Peyer's patch (tissue), 4 donors: ENCODE measurements around the gene CIPC. TPM values are rescaled to one million over a fixed set of nuclear protein-coding genes. Genes with fewer than 3 reads are reported as not detected.

Source experiments
- DNase-seq, 3 donors: peaks; one replicate each; pipeline ENCODE4 v3.0.0-alpha.2; 2017 to 2019
- H3K27ac ChIP-seq, 4 donors: fragments of 200-600 bp; sonication (generic); one replicate each; pipeline ENCODE4 v1.5.1; 2016 to 2019
- H3K27me3 ChIP-seq, 2 donors: fragments of 200-600 bp; sonication (generic); one replicate each; pipeline ENCODE4 v1.5.1; 2019
- H3K36me3 ChIP-seq, 3 donors: fragments of 200-600 bp; sonication (generic); one replicate each; pipeline ENCODE4 v1.5.1; 2016 to 2019
- H3K4me1 ChIP-seq, 4 donors: fragments of 200-600 bp; sonication (generic); one replicate each; pipeline ENCODE4 v1.5.1; 2016 to 2019
- H3K4me3 ChIP-seq, 4 donors: fragments of 200-600 bp; sonication (generic); 1 replicate in 3 of 4; 2 replicates in 1 of 4; pipeline ENCODE4 v1.5.1; 2016 to 2019; ENCODE audit warnings: mild to moderate bottlenecking in 1 of 4
- H3K9me3 ChIP-seq, 4 donors: fragments of 200-600 bp; sonication (generic); one replicate each; pipeline ENCODE4 v1.5.1; 2016 to 2019; ENCODE audit warnings: mild to moderate bottlenecking in 1 of 4
- CTCF ChIP-seq, 6 experiments: fragments of 450-650 bp in 4 of 6; fragments of 200-600 bp in 2 of 6; sonication (generic) in 1 of 6; IDR thresholded peaks; one replicate each; pipeline ENCODE4 v1.5.1; 2017 to 2019; ENCODE audit warnings: antibody characterized with exemption in 6 of 6, mild to moderate bottlenecking in 3 of 6, moderate library complexity in 1 of 6
- POLR2A ChIP-seq, 2 donors: fragments of 450-650 bp; IDR thresholded peaks; one replicate each; pipeline ENCODE4 v1.5.1; 2017; ENCODE audit warnings: antibody characterized with exemption in 2 of 2, mild to moderate bottlenecking in 2 of 2, moderate library complexity in 2 of 2
- total RNA-seq, 4 donors: library from RNA; depleted of rRNA; stranded (reverse); fragments of >200 nt; gene quantifications; one replicate each; pipeline ENCODE4 v1.1.0, GENCODE V29; 2016

Gene CIPC
- total RNA-seq, 4 donors from 2014 or later = 22.3 to 66.7 (median 52.1) TPM

- H3K36me3 ChIP-seq = no peaks in the 10 kb centered on the region
- no peaks in the 10 kb centered on the region for H3K27me3 ChIP-seq
- no peaks in the 10 kb centered on the region for H3K9me3 ChIP-seq
- no peak for DNase-seq
- H3K4me3 ChIP-seq = no peak overlapping the region
- no peaks in the 10 kb centered on the region for H3K4me1 ChIP-seq
- no peak overlapping the region for H3K27ac ChIP-seq
- TF ChIP-seq CTCF (IDR thresholded peaks at IDR 0.05) (no peak), POLR2A (IDR thresholded peaks at IDR 0.05) (no peak)
Measured at GRCh38 chr14:77062261-77062660, 35.8 kb upstream of the CIPC start.

- Histone ChIP-seq H3K27me3 (no peaks in the 10 kb centered on the region), H3K36me3 (no peaks in the 10 kb centered on the region), H3K27ac (no peak overlapping the region), H3K9me3 (no peaks in the 10 kb centered on the region), H3K4me1 (peaks cover 0 to 7% (median 0%) of the 10 kb centered on the region in 4 donors), H3K4me3 (no peak overlapping the region)
- DNase-seq = no peak
- TF ChIP-seq POLR2A (IDR thresholded peaks at IDR 0.05) = no peak
- no peak for TF ChIP-seq CTCF (IDR thresholded peaks at IDR 0.05)
Measured at GRCh38 chr14:77063571-77064171, 34.4 kb upstream of the CIPC start.

GRCh38 chr14:77064521-77065178 is 33.4 kb upstream of the CIPC start:
- TF ChIP-seq POLR2A (IDR thresholded peaks at IDR 0.05) (no peak), CTCF (IDR thresholded peaks at IDR 0.05) (no peak)
- H3K27ac ChIP-seq = no peak overlapping the region
- no peaks in the 10 kb centered on the region for H3K27me3 ChIP-seq
- no peaks in the 10 kb centered on the region for H3K9me3 ChIP-seq
- DNase-seq = no peak
- peaks cover 0 to 7% (median 0%) of the 10 kb centered on the region in 4 donors for H3K4me1 ChIP-seq
- no peak overlapping the region for H3K4me3 ChIP-seq
- no peaks in the 10 kb centered on the region for H3K36me3 ChIP-seq

- Histone ChIP-seq H3K4me3 (no peak overlapping the region), H3K27me3 (no peaks in the 10 kb centered on the region), H3K4me1 (peaks cover 0 to 12% (median 0%) of the 10 kb centered on the region in 4 donors), H3K9me3 (no peaks in the 10 kb centered on the region), H3K27ac (no peak overlapping the region), H3K36me3 (no peaks in the 10 kb centered on the region)
- DNase-seq = no peak
- no peak for TF ChIP-seq POLR2A (IDR thresholded peaks at IDR 0.05)
- TF ChIP-seq CTCF (IDR thresholded peaks at IDR 0.05) = no peak
Measured at GRCh38 chr14:77065851-77066577, 32.0 kb upstream of the CIPC start.

- Histone ChIP-seq H3K4me1 (peaks cover 0 to 12% (median 0%) of the 10 kb centered on the region in 4 donors), H3K36me3 (no peaks in the 10 kb centered on the region), H3K9me3 (no peaks in the 10 kb centered on the region), H3K27ac (no peak overlapping the region), H3K27me3 (no peaks in the 10 kb centered on the region), H3K4me3 (no peak overlapping the region)
- TF ChIP-seq POLR2A (IDR thresholded peaks at IDR 0.05) (no peak), CTCF (IDR thresholded peaks at IDR 0.05) (no peak)
- DNase-seq = no peak
Measured at GRCh38 chr14:77066578-77067172, 31.4 kb upstream of the CIPC start.
